Neural crest cell (in vitro differentiated cells): Measurements from ENCODE around the gene TRAPPC12. TPM values are rescaled to one million over a fixed set of nuclear protein-coding genes. Genes with fewer than 3 reads are reported as not detected.

Experiments used
- DNase-seq: peaks from one replicate; pipeline ENCODE4 v3.0.0; 2021; ENCODE audit warnings: low read depth, mixed read lengths, low spot score
- H3K27ac Mint-ChIP-seq: one replicate; pipeline ENCODE4 v1.8.0; 2021; ENCODE audit warnings: mild to moderate bottlenecking, mixed read lengths; ENCODE audit not compliant: unreplicated experiment
- H3K27me3 Mint-ChIP-seq: 2 replicates; pipeline ENCODE4 v1.8.0; 2021; ENCODE audit warnings: low read depth, mild to moderate bottlenecking, mixed read lengths
- H3K36me3 Mint-ChIP-seq: 2 replicates; pipeline ENCODE4 v1.8.0; 2021; ENCODE audit warnings: low read depth, mild to moderate bottlenecking, mixed read lengths
- H3K4me1 Mint-ChIP-seq: 2 replicates; pipeline ENCODE4 v1.8.0; 2021; ENCODE audit warnings: mixed read lengths
- H3K4me3 Mint-ChIP-seq: one replicate; pipeline ENCODE4 v1.8.0; 2021; ENCODE audit warnings: mild to moderate bottlenecking, mixed read lengths
- H3K9me3 Mint-ChIP-seq: 2 replicates; pipeline ENCODE4 v1.8.0; 2021; ENCODE audit warnings: mixed read lengths
- CTCF ChIP-seq: fragments of 200-600 bp; sonication (generic); conservative IDR thresholded peaks from 2 replicates; pipeline ENCODE4 v1.5.0; 2021; ENCODE audit warnings: antibody characterized with exemption, mild to moderate bottlenecking
- long read RNA-seq: library from polyadenylated mRNA; unstranded; transcript quantifications from one replicate; pipeline ENCODE4 v2.0.0, GENCODE V29; 2020
- total RNA-seq: library from RNA; stranded (reverse); gene quantifications from 2 replicates; pipeline ENCODE4 v1.2.1, GENCODE V29; 2021

Gene TRAPPC12
- 96.9 and 104 TPM in 2 replicates for total RNA-seq
- long read RNA-seq, partial matches to known transcripts = 0 of 4 reads
- long read RNA-seq, other reads (novel, unspliced or antisense) = 4 of 4 reads

- H3K9me3 Mint-ChIP-seq = no peaks in the 10 kb centered on the region
- peak; percentile 79 for DNase-seq
- H3K27ac Mint-ChIP-seq = peak within 1 kb of the TSS; percentile 97
- peaks cover 9% of the 10 kb centered on the region for H3K36me3 Mint-ChIP-seq
- peaks cover 45% of the 10 kb centered on the region for H3K4me1 Mint-ChIP-seq
- H3K4me3 Mint-ChIP-seq = peak within 1 kb of the TSS; percentile 97
- no peaks in the 10 kb centered on the region for H3K27me3 Mint-ChIP-seq
- peak; percentile 49 for TF ChIP-seq CTCF
Measured at GRCh38 chr2:3379647-3380534, at the start of gene TRAPPC12. Gene TRAPPC12, plus strand, starts transcription at chr2:3379694. Its CDS starts 7,930 bp downstream, at chr2:3387624.

- Mint-ChIP-seq H3K27me3 (no peaks in the 10 kb centered on the region), H3K9me3 (peaks cover 4% of the 10 kb centered on the region), H3K27ac (no peak overlapping the region), H3K36me3 (peaks cover 24% of the 10 kb centered on the region), H3K4me3 (no peak overlapping the region), H3K4me1 (no peaks in the 10 kb centered on the region)
- DNase-seq = no peak
- no peak for TF ChIP-seq CTCF
Measured at GRCh38 chr2:3332133-3332532, 47.4 kb upstream of the TRAPPC12 start.

DNA sequence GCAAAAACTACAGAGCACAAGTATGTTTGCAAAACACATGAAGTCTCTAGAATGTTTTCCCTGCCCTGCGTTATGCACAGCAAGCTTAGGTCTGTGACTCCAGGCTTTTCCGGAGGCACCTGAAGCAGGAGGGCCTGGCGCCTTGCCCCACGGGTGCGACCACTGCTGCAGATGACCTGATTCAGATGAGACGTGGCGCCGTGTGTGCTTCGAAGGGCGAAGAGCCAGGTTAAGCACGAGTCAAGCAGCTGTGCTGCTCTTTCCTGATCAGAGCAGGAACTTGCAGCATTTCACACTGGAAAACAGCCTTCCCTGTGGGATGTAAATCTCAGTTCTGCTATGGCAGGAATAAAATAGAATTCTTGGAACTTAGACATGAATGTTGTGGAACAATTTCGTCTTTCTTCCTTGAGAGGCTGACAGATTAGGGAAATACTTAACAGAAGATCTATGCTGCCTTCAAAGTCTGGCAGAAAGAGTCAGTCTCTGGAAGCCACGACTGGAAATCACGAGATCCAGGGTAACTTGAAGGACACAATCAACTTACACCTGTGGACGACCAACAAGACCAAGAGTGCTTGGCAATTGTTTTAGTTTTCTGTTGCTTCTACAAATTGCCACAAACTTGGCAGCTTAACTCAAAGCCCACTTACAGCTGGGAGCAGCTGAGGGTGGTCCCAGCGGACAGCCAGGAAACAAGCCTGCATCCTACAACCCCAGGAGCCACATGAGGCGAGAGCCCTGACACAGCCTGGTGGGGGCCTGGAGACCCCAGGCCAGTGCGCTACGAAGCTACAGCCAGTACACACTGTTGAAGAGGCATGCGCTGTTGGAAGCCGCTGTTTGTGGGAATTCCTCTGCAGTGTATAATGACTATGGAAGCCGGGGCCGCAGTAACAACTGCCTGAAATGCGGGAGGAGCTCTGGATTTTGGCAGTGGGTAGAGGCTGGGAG is 44.8 kb upstream of the TRAPPC12 start:
- Mint-ChIP-seq H3K4me3 (no peak overlapping the region), H3K4me1 (no peaks in the 10 kb centered on the region), H3K27me3 (no peaks in the 10 kb centered on the region), H3K9me3 (peaks cover 4% of the 10 kb centered on the region), H3K27ac (peak overlapping the region; percentile 20), H3K36me3 (peaks cover 23% of the 10 kb centered on the region)
- no peak for TF ChIP-seq CTCF
- DNase-seq = no peak

- Mint-ChIP-seq H3K9me3 (no peaks in the 10 kb centered on the region), H3K36me3 (peaks cover 10% of the 10 kb centered on the region), H3K4me1 (no peaks in the 10 kb centered on the region), H3K27me3 (no peaks in the 10 kb centered on the region), H3K27ac (no peak overlapping the region), H3K4me3 (no peak overlapping the region)
- no peak for TF ChIP-seq CTCF
- DNase-seq = no peak
Measured at GRCh38 chr2:3336844-3337243, 42.6 kb upstream of the TRAPPC12 start.

DNA sequence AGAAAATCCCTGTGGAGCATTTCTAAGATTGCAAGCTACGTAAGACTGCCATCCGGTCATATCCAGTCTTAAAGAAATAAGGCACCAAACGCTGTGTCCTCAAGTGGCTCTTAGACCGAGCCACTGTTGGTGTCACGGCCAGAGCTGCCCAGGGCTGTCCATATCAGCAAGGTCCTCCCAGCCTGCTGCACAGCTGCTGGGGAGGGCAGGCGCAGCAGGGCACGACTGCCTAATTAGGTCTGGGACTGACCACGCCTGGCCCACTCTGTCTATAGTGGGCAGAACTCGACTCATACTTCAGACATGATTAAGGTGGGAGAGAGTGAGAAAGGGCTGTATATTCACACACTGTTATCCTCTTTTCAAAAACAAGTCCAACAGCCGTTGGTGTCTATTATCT is 41.2 kb upstream of the TRAPPC12 start:
- no peak for DNase-seq
- Mint-ChIP-seq H3K36me3 (peaks cover 8% of the 10 kb centered on the region), H3K4me1 (no peaks in the 10 kb centered on the region), H3K9me3 (no peaks in the 10 kb centered on the region), H3K27me3 (no peaks in the 10 kb centered on the region), H3K27ac (no peak overlapping the region), H3K4me3 (no peak overlapping the region)
- TF ChIP-seq CTCF = no peak
